GM12874 (cell line): Measurements from ENCODE around the gene SUPV3L1.

ENCODE experiments used
- TF ChIP-seq, protein P1 (sequence below): IDR thresholded peaks from 2 replicates; pipeline ENCODE4 v1.5.1; 2011; ENCODE audit warnings: low read depth, mild to moderate bottlenecking, control low read depth, low read length, moderate library complexity; ENCODE audit not compliant: insufficient read depth

Gene SUPV3L1

GRCh38 chr10:69232736-69233480 lies 52.9 kb downstream of the SUPV3L1 start:
- TF ChIP-seq, protein P1, sequence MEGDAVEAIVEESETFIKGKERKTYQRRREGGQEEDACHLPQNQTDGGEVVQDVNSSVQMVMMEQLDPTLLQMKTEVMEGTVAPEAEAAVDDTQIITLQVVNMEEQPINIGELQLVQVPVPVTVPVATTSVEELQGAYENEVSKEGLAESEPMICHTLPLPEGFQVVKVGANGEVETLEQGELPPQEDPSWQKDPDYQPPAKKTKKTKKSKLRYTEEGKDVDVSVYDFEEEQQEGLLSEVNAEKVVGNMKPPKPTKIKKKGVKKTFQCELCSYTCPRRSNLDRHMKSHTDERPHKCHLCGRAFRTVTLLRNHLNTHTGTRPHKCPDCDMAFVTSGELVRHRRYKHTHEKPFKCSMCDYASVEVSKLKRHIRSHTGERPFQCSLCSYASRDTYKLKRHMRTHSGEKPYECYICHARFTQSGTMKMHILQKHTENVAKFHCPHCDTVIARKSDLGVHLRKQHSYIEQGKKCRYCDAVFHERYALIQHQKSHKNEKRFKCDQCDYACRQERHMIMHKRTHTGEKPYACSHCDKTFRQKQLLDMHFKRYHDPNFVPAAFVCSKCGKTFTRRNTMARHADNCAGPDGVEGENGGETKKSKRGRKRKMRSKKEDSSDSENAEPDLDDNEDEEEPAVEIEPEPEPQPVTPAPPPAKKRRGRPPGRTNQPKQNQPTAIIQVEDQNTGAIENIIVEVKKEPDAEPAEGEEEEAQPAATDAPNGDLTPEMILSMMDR: no peak

GRCh38 chr10:69234447-69234846 lies 54.4 kb downstream of the SUPV3L1 start:
- TF ChIP-seq, protein P1: no peak

DNA sequence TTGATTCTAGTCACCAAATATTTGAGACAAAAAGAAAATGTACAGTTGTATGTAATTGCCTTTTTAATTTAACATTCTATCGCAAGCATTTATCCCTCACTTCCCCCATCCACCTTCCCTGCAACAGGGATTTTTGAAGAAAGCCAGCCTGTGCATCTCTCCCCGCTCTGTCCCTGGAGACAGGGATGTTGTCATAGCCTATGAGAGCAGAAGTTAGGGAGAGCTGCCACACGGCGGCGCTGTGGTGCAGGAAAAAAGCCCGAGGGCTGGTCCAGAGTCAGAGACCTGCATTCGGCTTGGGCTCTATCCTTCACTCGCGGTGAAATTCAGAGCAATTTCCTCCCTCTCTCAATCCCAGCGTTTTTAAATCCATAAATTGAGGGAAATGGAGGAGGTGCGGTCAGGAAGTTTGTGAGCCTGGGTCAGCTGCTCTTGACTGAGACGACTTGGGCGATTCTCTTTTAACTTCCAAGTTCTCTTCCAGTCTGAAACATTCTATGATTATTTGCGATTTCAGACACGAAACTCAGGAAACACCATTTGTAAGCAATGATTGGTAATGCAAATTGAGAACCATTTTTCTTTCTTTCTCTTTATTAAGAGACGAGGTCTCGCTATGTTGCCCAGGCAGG lies 57.6 kb downstream of the SUPV3L1 start:
- TF ChIP-seq, protein P1: peak; percentile 90

DNA sequence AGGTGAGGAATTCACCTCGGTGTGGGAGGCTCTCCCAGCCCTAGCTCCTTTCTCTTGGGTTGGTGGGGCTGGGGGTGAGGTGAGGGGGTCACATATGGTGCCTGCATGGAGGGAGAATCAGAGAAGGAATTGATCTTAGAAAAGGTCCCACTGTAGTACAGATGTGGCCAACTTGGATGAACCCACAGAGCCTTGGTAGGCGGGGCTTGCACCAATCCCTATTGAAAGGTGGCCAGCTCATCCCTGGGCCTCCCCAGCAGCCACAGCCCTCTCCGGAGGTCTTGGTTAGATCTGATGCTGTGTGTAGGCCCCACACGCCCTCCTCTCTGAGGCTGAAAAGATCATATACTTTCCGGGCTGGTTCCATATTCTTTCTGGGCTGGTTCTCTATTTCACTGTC lies 59.1 kb downstream of the SUPV3L1 start:
- TF ChIP-seq, protein P1: no peak

DNA sequence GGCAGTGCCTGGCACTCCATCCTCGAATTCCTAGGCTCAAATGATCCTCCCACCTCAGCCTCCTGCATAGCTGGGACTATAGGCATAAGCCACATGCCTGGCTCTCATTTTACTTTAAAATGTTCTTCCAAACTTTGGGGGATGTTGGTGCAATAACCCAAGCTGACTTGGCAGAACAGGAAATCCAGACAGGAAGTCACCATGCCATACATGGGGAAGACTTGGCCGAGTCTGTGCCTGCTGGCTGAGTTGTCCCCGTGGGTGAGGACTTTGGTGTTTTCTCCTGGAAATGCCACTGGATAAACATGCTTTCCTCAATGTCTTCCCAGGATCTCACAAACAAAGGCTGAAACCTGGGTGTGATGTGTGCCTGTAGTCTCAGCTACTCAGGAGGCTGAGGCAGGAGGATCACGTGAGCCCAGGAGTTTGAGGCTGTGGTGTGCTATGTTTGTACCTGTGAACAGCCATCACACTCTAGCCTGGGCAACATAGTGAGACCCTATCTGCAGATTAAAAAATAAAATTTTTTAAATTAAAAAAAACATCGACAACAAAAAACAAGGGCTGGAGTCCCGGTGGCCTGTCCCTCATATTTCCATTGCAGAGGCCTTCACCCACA lies 59.9 kb downstream of the SUPV3L1 start:
- TF ChIP-seq, protein P1: no peak

DNA sequence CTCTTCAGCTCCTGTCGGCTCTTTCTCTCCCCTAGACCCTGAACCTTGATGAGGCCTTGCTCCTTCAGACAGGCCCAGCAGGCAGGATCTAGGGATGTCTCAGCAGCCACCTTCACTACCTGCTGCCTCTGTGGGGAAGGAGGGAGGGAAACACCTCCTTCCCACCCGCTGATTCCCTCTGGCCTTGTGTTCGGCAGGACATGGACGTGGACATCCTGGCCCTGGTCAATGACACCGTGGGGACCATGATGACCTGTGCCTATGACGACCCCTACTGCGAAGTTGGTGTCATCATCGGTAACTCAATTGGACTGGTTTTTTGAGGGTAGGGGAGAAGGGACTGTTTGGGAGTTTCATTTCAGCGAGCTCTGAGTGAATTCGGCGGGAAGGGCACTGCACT lies 60.4 kb downstream of the SUPV3L1 start:
- TF ChIP-seq, protein P1: no peak

- TF ChIP-seq, protein P1: no peak
These were observed 61.5 kb downstream of the SUPV3L1 start for GRCh38 chr10:69241575-69241974.
